Keratinocyte (primary cell): Measurements from ENCODE around the gene INPP5A. TPM values are rescaled to one million over a fixed set of nuclear protein-coding genes. Genes with fewer than 3 reads are reported as not detected.

Experiments used
- DNase-seq: peaks from one replicate; pipeline ENCODE4 v3.0.0-alpha.2; 2011; ENCODE audit warnings: low read depth, missing footprints, low spot score
- FAIRE-seq: peaks from 2 replicates; lab custom pipeline; 2011; peaks lifted over from hg19 to GRCh38; lab: Jason Lieb, UNC
- H2AFZ ChIP-seq: 2 replicates; pipeline ENCODE4 v1.6.0; 2012; ENCODE audit warnings: low read length, control low read depth, inconsistent platforms; ENCODE audit not compliant: control insufficient read depth
- H3K27ac ChIP-seq: 2 replicates; pipeline ENCODE4 v1.5.1; 2011; ENCODE audit warnings: low read length; ENCODE audit not compliant: control insufficient read depth, insufficient read depth
- H3K27me3 ChIP-seq: 3 replicates; pipeline ENCODE4 v1.6.0; 2011; ENCODE audit warnings: low read length; ENCODE audit not compliant: control insufficient read depth, insufficient read depth; ENCODE audit errors: extremely low read depth
- H3K36me3 ChIP-seq, 2 experiments: 2 replicates in 1 of 2; 3 replicates in 1 of 2; pipeline ENCODE4 v1.5.1; 2011; ENCODE audit warnings: low read length in 2 of 2, mild to moderate bottlenecking in 1 of 2; ENCODE audit not compliant: control insufficient read depth in 2 of 2, insufficient read depth in 2 of 2; ENCODE audit errors: extremely low read depth in 1 of 2
- H3K4me1 ChIP-seq: 3 replicates; pipeline ENCODE4 v1.5.1; 2011; ENCODE audit warnings: low read length; ENCODE audit not compliant: control insufficient read depth, insufficient read depth; ENCODE audit errors: extremely low read depth
- H3K4me2 ChIP-seq: 3 replicates; pipeline ENCODE4 v1.6.0; 2011; ENCODE audit warnings: low read depth, low read length; ENCODE audit not compliant: control insufficient read depth, insufficient read depth; ENCODE audit errors: extremely low read depth
- H3K4me3 ChIP-seq, 3 experiments: fragments of 200-600 bp in 1 of 3; sonication (generic) in 1 of 3; 2 replicates in 2 of 3; 3 replicates in 1 of 3; pipeline ENCODE4 v1.5.1; 2011 to 2016; ENCODE audit warnings: low read length in 3 of 3, mild to moderate bottlenecking in 3 of 3, control low read depth in 2 of 3, inconsistent platforms in 1 of 3, low read depth in 1 of 3, mixed read lengths in 1 of 3, mixed run types in 1 of 3, moderate library complexity in 1 of 3; ENCODE audit not compliant: control insufficient read depth in 2 of 3, insufficient read depth in 2 of 3; ENCODE audit errors: extremely low read depth in 1 of 3
- H3K79me2 ChIP-seq: 2 replicates; pipeline ENCODE4 v1.6.0; 2012; ENCODE audit warnings: low read length; ENCODE audit not compliant: control insufficient read depth, insufficient read depth
- H3K9ac ChIP-seq: 3 replicates; pipeline ENCODE4 v1.6.0; 2011; ENCODE audit warnings: low read length; ENCODE audit not compliant: control insufficient read depth, insufficient read depth; ENCODE audit errors: extremely low read depth
- H3K9me1 ChIP-seq: 3 replicates; pipeline ENCODE4 v1.6.0; 2011; ENCODE audit warnings: low read length; ENCODE audit not compliant: control insufficient read depth, insufficient read depth; ENCODE audit errors: extremely low read depth
- H3K9me3 ChIP-seq: 2 replicates; pipeline ENCODE4 v1.5.1; 2012; ENCODE audit warnings: low read depth, low read length; ENCODE audit not compliant: control insufficient read depth
- H4K20me1 ChIP-seq: 3 replicates; pipeline ENCODE4 v1.6.0; 2011; ENCODE audit warnings: low read length; ENCODE audit not compliant: control insufficient read depth, insufficient read depth; ENCODE audit errors: extremely low read depth
- EZH2 ChIP-seq: IDR thresholded peaks from one replicate; pipeline ENCODE4 v1.6.1; 2012; ENCODE audit warnings: inconsistent platforms, mild to moderate bottlenecking, low read length, moderate library complexity
- dilution Hi-C: fragments of 300-500 bp; cut with MboI; formaldehyde crosslinking; loops from one replicate; pipeline ENCODE4 v1.7.0; 2020; ENCODE audit warnings: low sequenced_read_pairs; ENCODE audit not compliant: extremely low pct_ligation_motif_present
- polyA plus RNA-seq, 5 experiments: library from polyadenylated mRNA; depleted of rRNA in 3 of 5; stranded (reverse) in 3 of 5; stranded (forward) in 1 of 5; unstranded in 1 of 5; fragments of >200 nt; gene quantifications; 1 replicate in 1 of 5; 2 replicates in 3 of 5; 3 replicates in 1 of 5; pipeline versions ENCODE4 v1.2.1 to v1.2.3, GENCODE V29; 2011 to 2012; ENCODE audit warnings: missing spikeins in 2 of 5, low read depth in 1 of 5, low replicate concordance in 1 of 5
- TF ChIP-seq, protein P1 (sequence below), 3 experiments: IDR thresholded peaks in 1 of 3; conservative IDR thresholded peaks in 1 of 3; optimal IDR thresholded peaks in 1 of 3; 2 replicates in 2 of 3; 3 replicates in 1 of 3; pipeline versions ENCODE3 to v1.5.1; 2011; ENCODE audit warnings: low read length in 3 of 3, mild to moderate bottlenecking in 3 of 3, moderate library complexity in 2 of 3, control low read depth in 1 of 3, inconsistent platforms in 1 of 3; ENCODE audit not compliant: insufficient read depth in 2 of 3; ENCODE audit errors: extremely low read depth in 1 of 3

Gene INPP5A
- polyA plus RNA-seq, 1 donor (not counting 4 experiments of a cell fraction or from before 2014, with no cell fraction given): 11.2 TPM

DNA sequence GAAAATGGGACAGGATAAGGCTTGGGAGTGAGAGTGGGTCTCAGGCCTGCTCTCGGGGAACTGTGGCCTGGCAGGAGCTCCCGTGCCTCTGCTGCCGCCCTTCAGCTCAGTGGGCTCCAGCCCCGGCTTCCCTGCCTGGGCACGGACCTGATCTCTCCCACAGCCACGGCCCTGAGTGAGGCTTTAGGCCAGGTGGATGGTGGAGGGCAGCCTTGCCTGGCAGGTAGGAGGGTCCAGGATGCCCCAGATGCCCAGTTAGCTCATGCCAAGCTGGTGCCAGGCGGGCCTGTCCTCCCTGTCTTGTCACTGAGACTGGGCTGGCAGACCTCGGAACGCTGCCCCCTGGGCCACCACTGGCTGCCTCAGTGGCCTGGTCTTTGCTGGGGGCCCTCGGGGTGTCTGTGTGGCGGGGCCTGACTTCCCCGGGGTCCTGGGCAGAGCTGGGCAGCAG, 116.6 kb downstream of the INPP5A start:
- H3K36me3 ChIP-seq: no peaks in the 10 kb centered on the region
- no peaks in the 10 kb centered on the region for H3K27me3 ChIP-seq
- FAIRE-seq (no peak), DNase-seq (no peak)
- TF ChIP-seq, protein P1, sequence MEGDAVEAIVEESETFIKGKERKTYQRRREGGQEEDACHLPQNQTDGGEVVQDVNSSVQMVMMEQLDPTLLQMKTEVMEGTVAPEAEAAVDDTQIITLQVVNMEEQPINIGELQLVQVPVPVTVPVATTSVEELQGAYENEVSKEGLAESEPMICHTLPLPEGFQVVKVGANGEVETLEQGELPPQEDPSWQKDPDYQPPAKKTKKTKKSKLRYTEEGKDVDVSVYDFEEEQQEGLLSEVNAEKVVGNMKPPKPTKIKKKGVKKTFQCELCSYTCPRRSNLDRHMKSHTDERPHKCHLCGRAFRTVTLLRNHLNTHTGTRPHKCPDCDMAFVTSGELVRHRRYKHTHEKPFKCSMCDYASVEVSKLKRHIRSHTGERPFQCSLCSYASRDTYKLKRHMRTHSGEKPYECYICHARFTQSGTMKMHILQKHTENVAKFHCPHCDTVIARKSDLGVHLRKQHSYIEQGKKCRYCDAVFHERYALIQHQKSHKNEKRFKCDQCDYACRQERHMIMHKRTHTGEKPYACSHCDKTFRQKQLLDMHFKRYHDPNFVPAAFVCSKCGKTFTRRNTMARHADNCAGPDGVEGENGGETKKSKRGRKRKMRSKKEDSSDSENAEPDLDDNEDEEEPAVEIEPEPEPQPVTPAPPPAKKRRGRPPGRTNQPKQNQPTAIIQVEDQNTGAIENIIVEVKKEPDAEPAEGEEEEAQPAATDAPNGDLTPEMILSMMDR (optimal IDR thresholded peaks at IDR 0.05 in 1 of 3, IDR thresholded peaks at IDR 0.05 in 1 of 3, conservative IDR thresholded peaks at IDR 0.05 in 1 of 3; ENCODE audit: extremely low read depth in 1 of 3, insufficient read depth in 2 of 3, low read length in 3 of 3): no peak
- no peak for TF ChIP-seq EZH2
- dilution Hi-C loops: no loop called here
- no peak overlapping the region for H2AFZ ChIP-seq
- no peaks in the 10 kb centered on the region for H3K79me2 ChIP-seq
- no peak overlapping the region for H3K9ac ChIP-seq
- no peak overlapping the region for H3K4me3 ChIP-seq
- H3K9me3 ChIP-seq: no peaks in the 10 kb centered on the region
- H3K4me1 ChIP-seq: no peaks in the 10 kb centered on the region
- H3K9me1 ChIP-seq: no peaks in the 10 kb centered on the region
- no peaks in the 10 kb centered on the region for H4K20me1 ChIP-seq
- H3K4me2 ChIP-seq: no peak overlapping the region
- H3K27ac ChIP-seq: no peak overlapping the region

DNA sequence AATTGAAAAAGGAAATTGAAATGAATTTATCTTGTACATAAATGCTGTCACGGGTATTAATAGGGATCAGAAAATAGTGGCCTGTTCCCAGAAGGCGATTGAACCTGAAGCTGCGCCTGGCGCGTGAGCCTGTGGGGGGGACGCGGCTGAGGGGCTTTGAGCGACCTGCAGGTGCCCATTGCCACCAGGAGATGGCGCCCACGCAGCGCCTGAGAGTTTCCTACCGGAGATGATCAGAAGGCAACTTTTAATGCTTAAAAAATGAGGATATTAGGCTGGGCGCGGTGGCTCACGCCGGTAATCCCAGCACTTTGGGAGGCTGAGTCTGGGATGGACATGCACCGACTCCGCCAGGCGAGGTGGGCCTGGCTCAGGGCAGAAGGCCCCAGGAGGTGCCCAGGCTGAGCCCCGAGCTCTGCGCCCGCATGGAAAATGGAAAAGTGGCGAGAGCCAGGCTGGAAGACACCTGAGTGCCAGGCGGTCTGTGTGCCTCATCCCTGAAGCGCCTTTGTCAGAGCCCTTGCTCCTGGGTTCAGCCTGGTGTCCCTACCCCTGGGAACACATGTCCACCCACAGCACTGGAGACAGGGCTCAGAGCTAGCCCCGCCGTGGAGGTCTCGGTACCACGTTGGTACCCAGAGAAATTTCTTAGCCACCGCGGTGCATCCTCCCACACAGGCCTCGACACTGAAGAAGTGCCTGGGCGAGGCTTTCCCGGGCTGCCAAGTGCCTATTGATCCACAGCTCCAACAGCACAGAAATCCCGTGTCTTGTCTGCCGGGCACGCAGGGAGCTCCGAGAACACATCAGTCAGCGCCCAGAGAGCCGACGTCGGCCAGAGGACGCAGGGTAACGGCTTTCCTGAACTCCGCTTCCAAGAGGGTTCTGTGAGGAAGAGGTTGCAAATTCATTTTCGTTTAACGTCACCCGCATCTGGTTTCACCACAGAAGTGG, 117.4 kb downstream of the INPP5A start:
- H3K79me2 ChIP-seq: no peaks in the 10 kb centered on the region
- H3K4me3 ChIP-seq: no peak overlapping the region
- FAIRE-seq: no peak
- H4K20me1 ChIP-seq: no peaks in the 10 kb centered on the region
- H3K4me2 ChIP-seq: no peak overlapping the region
- no peaks in the 10 kb centered on the region for H3K9me3 ChIP-seq
- no peaks in the 10 kb centered on the region for H3K9me1 ChIP-seq
- no peak overlapping the region for H3K9ac ChIP-seq
- no peaks in the 10 kb centered on the region for H3K36me3 ChIP-seq
- dilution Hi-C loops: no loop called here
- no peak overlapping the region for H3K27ac ChIP-seq
- no peak overlapping the region for H2AFZ ChIP-seq
- TF ChIP-seq EZH2: no peak
- TF ChIP-seq, protein P1 (optimal IDR thresholded peaks at IDR 0.05 in 1 of 3, IDR thresholded peaks at IDR 0.05 in 1 of 3, conservative IDR thresholded peaks at IDR 0.05 in 1 of 3; ENCODE audit: extremely low read depth in 1 of 3, insufficient read depth in 2 of 3, low read length in 3 of 3): peak; percentile 83 to 90 (median 88)
- no peak for DNase-seq
- no peaks in the 10 kb centered on the region for H3K4me1 ChIP-seq
- H3K27me3 ChIP-seq: no peaks in the 10 kb centered on the region
